HEK293T (cell line): ENCODE results near the gene GCKR.

ENCODE experiments used
- BHLHE40 ChIP-seq: fragments of 450-650 bp; IDR thresholded peaks from 2 replicates; pipeline ENCODE4 v1.6.1; 2016; ENCODE audit warnings: mild to moderate bottlenecking, moderate library complexity, borderline replicate concordance
- ELF4 ChIP-seq: fragments of 450-650 bp; IDR thresholded peaks from 2 replicates; pipeline ENCODE4 v1.6.1; 2017; ENCODE audit warnings: antibody characterized with exemption
- FOXK2 ChIP-seq: fragments of 450-650 bp; IDR thresholded peaks from 2 replicates; pipeline ENCODE4 v1.6.1; 2016; ENCODE audit warnings: mild to moderate bottlenecking
- FOXM1 ChIP-seq: fragments of 450-650 bp; IDR thresholded peaks from 2 replicates; pipeline ENCODE4 v1.6.1; 2017; ENCODE audit warnings: mild to moderate bottlenecking, borderline replicate concordance
- SP1 ChIP-seq: fragments of 450-650 bp; IDR thresholded peaks from 2 replicates; pipeline ENCODE4 v1.6.1; 2017
- SUZ12 ChIP-seq: fragments of 450-650 bp; IDR thresholded peaks from 2 replicates; pipeline ENCODE4 v1.6.1; 2016; ENCODE audit warnings: mild to moderate bottlenecking
- TARDBP ChIP-seq: fragments of 450-650 bp; IDR thresholded peaks from 2 replicates; pipeline ENCODE4 v1.6.1; 2016

GRCh38 chr2:27485496-27485895, 11.1 kb upstream of the GCKR start:
- no peak for TF ChIP-seq SP1
- no peak for TF ChIP-seq SUZ12
- no peak for TF ChIP-seq ELF4
- no peak for TF ChIP-seq BHLHE40
- no peak for TF ChIP-seq FOXK2
- no peak for TF ChIP-seq TARDBP
- TF ChIP-seq FOXM1, result no peak
